ENCODE results near the gene IQCK. TPM values are rescaled to one million over a fixed set of nuclear protein-coding genes. Genes with fewer than 3 reads are reported as not detected.

The IQCK gene
- total RNA-seq, 1 experiment from 2014 or later = 15.3 TPM

DNA sequence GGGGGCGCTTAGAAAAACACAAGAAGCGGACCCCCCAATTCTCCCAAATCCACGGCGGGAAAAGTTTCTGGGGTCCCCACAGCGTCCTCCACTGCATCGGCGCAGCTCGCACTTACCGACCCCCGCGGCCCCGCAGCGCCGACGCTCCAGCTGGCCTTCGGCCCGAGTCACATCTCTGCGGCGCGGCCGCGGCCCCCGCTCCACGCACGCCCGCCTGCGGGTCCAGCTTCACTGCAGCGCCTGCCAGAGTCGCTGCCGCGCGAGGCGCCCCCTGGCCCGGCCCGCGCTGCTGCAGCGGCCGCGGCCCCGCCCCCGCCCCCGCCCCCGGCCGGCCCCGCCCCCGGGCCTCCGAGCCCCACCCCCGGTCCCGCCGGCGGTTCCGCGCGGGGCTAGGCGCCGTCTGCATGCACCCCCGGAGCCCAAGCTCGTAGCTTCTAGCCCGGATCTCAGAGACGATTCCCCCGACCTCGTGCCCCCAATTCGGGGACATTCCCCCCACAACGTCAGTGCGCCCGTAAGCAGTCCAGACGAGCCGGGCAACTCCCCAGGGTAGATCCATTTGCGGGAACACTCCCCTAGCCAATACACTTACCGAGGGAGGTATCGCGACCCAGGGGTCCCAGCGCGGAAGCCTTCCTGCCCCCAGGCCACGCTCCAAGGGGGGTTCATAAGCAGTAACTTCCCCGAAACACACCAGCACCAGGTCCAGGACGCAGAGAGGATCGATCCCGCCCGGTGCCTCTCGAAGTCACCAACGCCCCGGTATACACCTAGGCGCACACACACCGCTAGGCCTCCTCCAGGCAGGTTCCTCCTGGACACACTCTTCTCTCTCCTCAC lies 166.8 kb downstream of the IQCK start, which contains the start of gene GPRC5B:
GPRC5B (minus strand) TSS at position 238 of the 840 bp plus-strand sequence. CDS start 12,003 bp downstream, outside the sequence.
- DNase-seq (ENCODE audit: low read depth) = peak; percentile 32

DNA sequence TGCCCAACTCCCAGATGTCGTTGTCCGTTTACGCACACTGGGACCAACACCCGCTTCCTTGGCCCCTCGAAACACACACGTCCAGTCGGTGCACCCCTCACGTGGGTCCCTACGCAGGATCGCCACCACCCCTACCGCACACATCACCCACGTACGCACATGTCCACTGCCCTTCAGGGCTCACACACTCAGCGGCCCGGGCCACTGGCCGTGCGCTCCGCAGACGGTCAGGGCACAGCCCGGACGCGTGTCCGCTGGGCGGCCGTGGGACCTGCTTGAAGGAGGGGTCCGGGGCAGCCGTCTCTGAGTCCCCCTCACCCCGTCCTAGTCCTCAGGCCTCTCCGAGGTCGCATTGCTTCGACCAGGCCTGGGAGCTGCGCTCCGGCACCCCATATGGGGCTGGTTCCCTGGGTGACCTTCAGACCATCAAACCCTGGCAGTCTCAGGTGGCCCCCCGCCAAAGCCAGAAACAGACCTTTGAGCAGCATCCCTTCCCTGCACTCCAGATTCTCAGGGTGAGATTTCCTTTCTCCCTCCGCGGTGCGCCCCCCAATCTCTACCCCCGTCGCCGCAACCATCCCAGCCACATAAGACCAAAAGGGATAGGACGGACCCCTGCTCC lies 167.5 kb downstream of the IQCK start:
- no peak for DNase-seq (ENCODE audit: low read depth)

GRCh38 chr16:19886073-19886941 lies 168.2 kb downstream of the IQCK start:
- DNase-seq (ENCODE audit: low read depth) = peak; percentile 66

- no peak for DNase-seq (ENCODE audit: low read depth)
Measured at GRCh38 chr16:19888834-19889233, 170.8 kb downstream of the IQCK start.

- no peak for DNase-seq (ENCODE audit: low read depth)
Measured at GRCh38 chr16:19890901-19891300, 172.8 kb downstream of the IQCK start.

- no peak for DNase-seq (ENCODE audit: low read depth)
Measured at GRCh38 chr16:19892902-19893301, 174.8 kb downstream of the IQCK start.

- no peak for DNase-seq (ENCODE audit: low read depth)
Measured at GRCh38 chr16:19894586-19894985, 176.5 kb downstream of the IQCK start.

- no peak for DNase-seq (ENCODE audit: low read depth)
Measured at GRCh38 chr16:19896951-19897350, 178.9 kb downstream of the IQCK start.

GRCh38 chr16:19898166-19898565 lies 180.1 kb downstream of the IQCK start:
- no peak for DNase-seq (ENCODE audit: low read depth)

- peak; percentile 50 for DNase-seq (ENCODE audit: low read depth)
Measured at GRCh38 chr16:19898924-19899604, 181.0 kb downstream of the IQCK start.

- no peak for DNase-seq (ENCODE audit: low read depth)
Measured at GRCh38 chr16:19899605-19899955, 181.5 kb downstream of the IQCK start.

GRCh38 chr16:19901164-19901563 lies 183.1 kb downstream of the IQCK start:
- DNase-seq (ENCODE audit: low read depth) = no peak

GRCh38 chr16:19907161-19907992 lies 189.3 kb downstream of the IQCK start:
- peak; percentile 55 for DNase-seq (ENCODE audit: low read depth)

Other genes starting within 250 kb of the IQCK start
- 62.0 and 68.1 TPM in 2 replicates for gene GDE1, start 196.2 kb upstream of the IQCK start, total RNA-seq (2014; rRNA removed; shearing (Covaris generic))
- gene CCP110, start 194.3 kb upstream of the IQCK start, total RNA-seq (2014; rRNA removed; shearing (Covaris generic)) = 13.5 and 15.4 TPM in 2 replicates
- gene VPS35L, start 162.6 kb upstream of the IQCK start, total RNA-seq (2014; rRNA removed; shearing (Covaris generic)) = 19.6 and 29.9 TPM in 2 replicates
- gene KNOP1, start within 50 bp of the IQCK start, total RNA-seq (2014; rRNA removed; shearing (Covaris generic)) = 9.6 and 11.3 TPM in 2 replicates
- gene GPRC5B, start 166.6 kb downstream of the IQCK start, total RNA-seq (2014; rRNA removed; shearing (Covaris generic)) = 1.2 and 1.6 TPM in 2 replicates

All from RPMI7951 (cell line).